GM23338 (cell line): ENCODE data around the gene PNPLA8. TPM values are rescaled to one million over a fixed set of nuclear protein-coding genes. Genes with fewer than 3 reads are reported as not detected.

Experiments
- ATAC-seq: fragments of 200-7000 bp; cut with Tn5 transposase; 3 replicates; pipeline ENCODE4 v1.9.1; 2020
- DNase-seq: peaks from one replicate; pipeline ENCODE4 v3.0.0-alpha.2; 2015; ENCODE audit warnings: low spot score
- H2AFZ ChIP-seq: fragments of 200-600 bp; sonication (generic); 2 replicates; pipeline ENCODE4 v1.8.0; 2016; ENCODE audit warnings: antibody characterized with exemption, mild to moderate bottlenecking, moderate library complexity
- H3F3A ChIP-seq: fragments of 200-600 bp; sonication (generic); replicated peaks from 2 replicates; pipeline ENCODE4 v1.8.0; 2017; ENCODE audit warnings: antibody characterized with exemption, mixed run types, low read depth
- H3K27ac ChIP-seq: fragments of 200-600 bp; sonication (generic); 2 replicates; pipeline ENCODE4 v1.6.1; 2016; ENCODE audit warnings: low read depth
- H3K27me3 ChIP-seq: fragments of 200-600 bp; sonication (generic); 2 replicates; pipeline ENCODE4 v1.8.0; 2016; ENCODE audit warnings: mild to moderate bottlenecking, mixed run types, moderate library complexity; ENCODE audit not compliant: insufficient read depth
- H3K36me3 ChIP-seq: fragments of 200-600 bp; sonication (generic); 2 replicates; pipeline ENCODE4 v1.8.0; 2016; ENCODE audit warnings: mild to moderate bottlenecking; ENCODE audit not compliant: insufficient read depth
- H3K4me1 ChIP-seq: fragments of 200-600 bp; sonication (generic); 2 replicates; pipeline ENCODE4 v1.8.0; 2016; ENCODE audit warnings: mild to moderate bottlenecking, moderate library complexity; ENCODE audit not compliant: insufficient read depth
- H3K4me2 ChIP-seq: fragments of 200-600 bp; sonication (generic); 2 replicates; pipeline ENCODE4 v1.7.1; 2017; ENCODE audit warnings: mixed run types
- H3K4me3 ChIP-seq: fragments of 200-600 bp; sonication (generic); 2 replicates; pipeline ENCODE4 v1.6.1; 2016; ENCODE audit warnings: mixed run types
- H3K79me2 ChIP-seq: fragments of 200-600 bp; sonication (generic); replicated peaks from 2 replicates; pipeline ENCODE4 v1.8.0; 2017; ENCODE audit warnings: mild to moderate bottlenecking; ENCODE audit not compliant: insufficient read depth
- H3K9me2 ChIP-seq: fragments of 200-600 bp; sonication (generic); 2 replicates; pipeline ENCODE4 v1.8.0; 2017; ENCODE audit not compliant: insufficient read depth
- H4K20me1 ChIP-seq: fragments of 200-600 bp; sonication (generic); replicated peaks from 2 replicates; pipeline ENCODE4 v1.8.0; 2017; ENCODE audit warnings: mild to moderate bottlenecking; ENCODE audit not compliant: insufficient read depth
- H3K27ac Mint-ChIP-seq: 2 replicates; pipeline ENCODE4 v1.8.0; 2020; ENCODE audit warnings: inconsistent platforms, mild to moderate bottlenecking, moderate library complexity, mixed read lengths
- H3K27me3 Mint-ChIP-seq: 3 replicates; pipeline ENCODE4 v1.8.0; 2022; ENCODE audit warnings: low read depth, mild to moderate bottlenecking, moderate library complexity, mixed read lengths, inconsistent platforms; ENCODE audit not compliant: insufficient read depth, poor library complexity
- H3K36me3 Mint-ChIP-seq: 3 replicates; pipeline ENCODE4 v1.8.0; 2021; ENCODE audit warnings: low read depth, mild to moderate bottlenecking, inconsistent platforms, moderate library complexity, mixed read lengths
- H3K4me1 Mint-ChIP-seq: 3 replicates; pipeline ENCODE4 v1.8.0; 2020; ENCODE audit warnings: mild to moderate bottlenecking, inconsistent platforms, mixed read lengths
- H3K4me3 Mint-ChIP-seq: 3 replicates; pipeline ENCODE4 v1.8.0; 2021; ENCODE audit warnings: moderate library complexity, mild to moderate bottlenecking, inconsistent platforms, mixed read lengths
- H3K9me3 Mint-ChIP-seq: 3 replicates; pipeline ENCODE4 v1.8.0; 2020; ENCODE audit warnings: moderate library complexity, mild to moderate bottlenecking, inconsistent platforms, mixed read lengths
- CREB1 ChIP-seq: fragments of 250-450 bp; sonication (Bioruptor Pico); IDR thresholded peaks from 2 replicates; pipeline ENCODE4 v1.5.0; 2020; ENCODE audit warnings: low read depth, mild to moderate bottlenecking, moderate library complexity
- CTCF ChIP-seq, 2 experiments: fragments of 200-600 bp in 1 of 2; sonication (generic) in 1 of 2; conservative IDR thresholded peaks; 2 replicates each; pipeline versions ENCODE4 v1.5.1 to v1.6.1; 2016 to 2017; ENCODE audit warnings: antibody characterized with exemption in 2 of 2, low read depth in 2 of 2, mild to moderate bottlenecking in 2 of 2, moderate library complexity in 1 of 2
- EZH2 ChIP-seq: fragments of 200-600 bp; sonication (generic); IDR thresholded peaks from one replicate; pipeline ENCODE4 v1.8.0; 2017; ENCODE audit warnings: antibody characterized with exemption, mild to moderate bottlenecking, low read depth; ENCODE audit not compliant: unreplicated experiment
- EZH2phosphoT487 ChIP-seq: fragments of 200-600 bp; sonication (generic); IDR thresholded peaks from one replicate; pipeline ENCODE4 v1.8.1; 2018; ENCODE audit warnings: antibody characterized with exemption; ENCODE audit not compliant: unreplicated experiment
- JUNB ChIP-seq: IDR thresholded peaks from one replicate; pipeline ENCODE4 v1.6.1; 2016; ENCODE audit warnings: antibody characterized with exemption; ENCODE audit not compliant: unreplicated experiment
- NANOG ChIP-seq: IDR thresholded peaks from 2 replicates; pipeline ENCODE4 v1.6.1; 2016; ENCODE audit warnings: antibody characterized with exemption, borderline replicate concordance
- POLR2AphosphoS5 ChIP-seq: IDR thresholded peaks from 2 replicates; pipeline ENCODE4 v1.6.1; 2016; ENCODE audit warnings: antibody characterized with exemption, low read depth
- STAT1 ChIP-seq: IDR thresholded peaks from one replicate; pipeline ENCODE4 v1.6.1; 2016; ENCODE audit warnings: antibody characterized with exemption; ENCODE audit not compliant: unreplicated experiment
- ZNF114 ChIP-seq: fragments of 250-450 bp; sonication (Bioruptor Pico); IDR thresholded peaks from 2 replicates; pipeline ENCODE4 v1.5.0; 2020; ENCODE audit warnings: mild to moderate bottlenecking, moderate library complexity
- ZNF331 ChIP-seq: fragments of 250-450 bp; sonication (Bioruptor Pico); IDR thresholded peaks from 2 replicates; pipeline ENCODE4 v1.5.0; 2020; ENCODE audit warnings: low read depth, mild to moderate bottlenecking, moderate library complexity
- polyA plus RNA-seq: library from polyadenylated mRNA; unstranded; fragments of >200 nt; fragmentation: Nextera tagmentation; extraction: Ambion mirVana; gene quantifications from 2 replicates; pipeline ENCODE4 v1.2.1, GENCODE V29; 2016
- total RNA-seq: library from RNA; depleted of rRNA; stranded (reverse); fragments of >200 nt; shearing (Covaris generic); gene quantifications from 2 replicates; pipeline ENCODE4 v1.2.3, GENCODE V29; 2014
- TF ChIP-seq, protein P1 (sequence below): IDR thresholded peaks from 2 replicates; pipeline ENCODE4 v1.6.1; 2016; ENCODE audit warnings: antibody characterized with exemption
- TF ChIP-seq, protein P2 (sequence below): fragments of 250-450 bp; sonication (Bioruptor Pico); IDR thresholded peaks from 2 replicates; pipeline ENCODE4 v1.5.0; 2020; ENCODE audit warnings: mild to moderate bottlenecking, moderate library complexity
- TF ChIP-seq, protein P3 (sequence below): IDR thresholded peaks from one replicate; pipeline ENCODE4 v1.6.1; 2018; ENCODE audit warnings: antibody characterized with exemption; ENCODE audit not compliant: unreplicated experiment

Gene PNPLA8
- total and polyA plus RNA-seq, 2 experiments from 2014 or later, result 12.5 to 13.6 TPM

- H3K79me2 ChIP-seq, result no peaks in the 10 kb centered on the region
- TF ChIP-seq, protein P1, sequence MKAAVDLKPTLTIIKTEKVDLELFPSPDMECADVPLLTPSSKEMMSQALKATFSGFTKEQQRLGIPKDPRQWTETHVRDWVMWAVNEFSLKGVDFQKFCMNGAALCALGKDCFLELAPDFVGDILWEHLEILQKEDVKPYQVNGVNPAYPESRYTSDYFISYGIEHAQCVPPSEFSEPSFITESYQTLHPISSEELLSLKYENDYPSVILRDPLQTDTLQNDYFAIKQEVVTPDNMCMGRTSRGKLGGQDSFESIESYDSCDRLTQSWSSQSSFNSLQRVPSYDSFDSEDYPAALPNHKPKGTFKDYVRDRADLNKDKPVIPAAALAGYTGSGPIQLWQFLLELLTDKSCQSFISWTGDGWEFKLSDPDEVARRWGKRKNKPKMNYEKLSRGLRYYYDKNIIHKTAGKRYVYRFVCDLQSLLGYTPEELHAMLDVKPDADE, result no peak
- TF ChIP-seq, protein P2, sequence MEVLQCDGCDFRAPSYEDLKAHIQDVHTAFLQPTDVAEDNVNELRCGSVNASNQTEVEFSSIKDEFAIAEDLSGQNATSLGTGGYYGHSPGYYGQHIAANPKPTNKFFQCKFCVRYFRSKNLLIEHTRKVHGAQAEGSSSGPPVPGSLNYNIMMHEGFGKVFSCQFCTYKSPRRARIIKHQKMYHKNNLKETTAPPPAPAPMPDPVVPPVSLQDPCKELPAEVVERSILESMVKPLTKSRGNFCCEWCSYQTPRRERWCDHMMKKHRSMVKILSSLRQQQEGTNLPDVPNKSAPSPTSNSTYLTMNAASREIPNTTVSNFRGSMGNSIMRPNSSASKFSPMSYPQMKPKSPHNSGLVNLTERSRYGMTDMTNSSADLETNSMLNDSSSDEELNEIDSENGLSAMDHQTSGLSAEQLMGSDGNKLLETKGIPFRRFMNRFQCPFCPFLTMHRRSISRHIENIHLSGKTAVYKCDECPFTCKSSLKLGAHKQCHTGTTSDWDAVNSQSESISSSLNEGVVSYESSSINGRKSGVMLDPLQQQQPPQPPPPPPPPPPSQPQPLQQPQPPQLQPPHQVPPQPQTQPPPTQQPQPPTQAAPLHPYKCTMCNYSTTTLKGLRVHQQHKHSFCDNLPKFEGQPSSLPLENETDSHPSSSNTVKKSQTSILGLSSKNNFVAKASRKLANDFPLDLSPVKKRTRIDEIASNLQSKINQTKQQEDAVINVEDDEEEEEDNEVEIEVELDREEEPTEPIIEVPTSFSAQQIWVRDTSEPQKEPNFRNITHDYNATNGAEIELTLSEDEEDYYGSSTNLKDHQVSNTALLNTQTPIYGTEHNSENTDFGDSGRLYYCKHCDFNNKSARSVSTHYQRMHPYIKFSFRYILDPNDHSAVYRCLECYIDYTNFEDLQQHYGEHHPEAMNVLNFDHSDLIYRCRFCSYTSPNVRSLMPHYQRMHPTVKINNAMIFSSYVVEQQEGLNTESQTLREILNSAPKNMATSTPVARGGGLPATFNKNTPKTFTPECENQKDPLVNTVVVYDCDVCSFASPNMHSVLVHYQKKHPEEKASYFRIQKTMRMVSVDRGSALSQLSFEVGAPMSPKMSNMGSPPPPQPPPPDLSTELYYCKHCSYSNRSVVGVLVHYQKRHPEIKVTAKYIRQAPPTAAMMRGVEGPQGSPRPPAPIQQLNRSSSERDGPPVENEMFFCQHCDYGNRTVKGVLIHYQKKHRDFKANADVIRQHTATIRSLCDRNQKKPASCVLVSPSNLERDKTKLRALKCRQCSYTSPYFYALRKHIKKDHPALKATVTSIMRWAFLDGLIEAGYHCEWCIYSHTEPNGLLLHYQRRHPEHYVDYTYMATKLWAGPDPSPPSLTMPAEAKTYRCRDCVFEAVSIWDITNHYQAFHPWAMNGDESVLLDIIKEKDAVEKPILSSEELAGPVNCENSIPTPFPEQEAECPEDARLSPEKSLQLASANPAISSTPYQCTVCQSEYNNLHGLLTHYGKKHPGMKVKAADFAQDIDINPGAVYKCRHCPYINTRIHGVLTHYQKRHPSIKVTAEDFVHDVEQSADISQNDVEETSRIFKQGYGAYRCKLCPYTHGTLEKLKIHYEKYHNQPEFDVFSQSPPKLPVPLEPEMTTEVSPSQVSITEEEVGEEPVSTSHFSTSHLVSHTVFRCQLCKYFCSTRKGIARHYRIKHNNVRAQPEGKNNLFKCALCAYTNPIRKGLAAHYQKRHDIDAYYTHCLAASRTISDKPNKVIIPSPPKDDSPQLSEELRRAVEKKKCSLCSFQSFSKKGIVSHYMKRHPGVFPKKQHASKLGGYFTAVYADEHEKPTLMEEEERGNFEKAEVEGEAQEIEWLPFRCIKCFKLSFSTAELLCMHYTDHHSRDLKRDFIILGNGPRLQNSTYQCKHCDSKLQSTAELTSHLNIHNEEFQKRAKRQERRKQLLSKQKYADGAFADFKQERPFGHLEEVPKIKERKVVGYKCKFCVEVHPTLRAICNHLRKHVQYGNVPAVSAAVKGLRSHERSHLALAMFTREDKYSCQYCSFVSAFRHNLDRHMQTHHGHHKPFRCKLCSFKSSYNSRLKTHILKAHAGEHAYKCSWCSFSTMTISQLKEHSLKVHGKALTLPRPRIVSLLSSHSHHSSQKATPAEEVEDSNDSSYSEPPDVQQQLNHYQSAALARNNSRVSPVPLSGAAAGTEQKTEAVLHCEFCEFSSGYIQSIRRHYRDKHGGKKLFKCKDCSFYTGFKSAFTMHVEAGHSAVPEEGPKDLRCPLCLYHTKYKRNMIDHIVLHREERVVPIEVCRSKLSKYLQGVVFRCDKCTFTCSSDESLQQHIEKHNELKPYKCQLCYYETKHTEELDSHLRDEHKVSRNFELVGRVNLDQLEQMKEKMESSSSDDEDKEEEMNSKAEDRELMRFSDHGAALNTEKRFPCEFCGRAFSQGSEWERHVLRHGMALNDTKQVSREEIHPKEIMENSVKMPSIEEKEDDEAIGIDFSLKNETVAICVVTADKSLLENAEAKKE (CRISPR knock-in tag), result no peak
- TF ChIP-seq ZNF114 (CRISPR knock-in tag), result no peak
- TF ChIP-seq EZH2, result no peak
- no peak for TF ChIP-seq EZH2phosphoT487
- no peak for TF ChIP-seq NANOG
- no peak for TF ChIP-seq CTCF (conservative IDR thresholded peaks at IDR 0.05; ENCODE audit: low read depth in 2 of 2)
- TF ChIP-seq POLR2AphosphoS5, result no peak
- TF ChIP-seq CREB1, result no peak
- TF ChIP-seq JUNB, result no peak
- TF ChIP-seq, protein P3, sequence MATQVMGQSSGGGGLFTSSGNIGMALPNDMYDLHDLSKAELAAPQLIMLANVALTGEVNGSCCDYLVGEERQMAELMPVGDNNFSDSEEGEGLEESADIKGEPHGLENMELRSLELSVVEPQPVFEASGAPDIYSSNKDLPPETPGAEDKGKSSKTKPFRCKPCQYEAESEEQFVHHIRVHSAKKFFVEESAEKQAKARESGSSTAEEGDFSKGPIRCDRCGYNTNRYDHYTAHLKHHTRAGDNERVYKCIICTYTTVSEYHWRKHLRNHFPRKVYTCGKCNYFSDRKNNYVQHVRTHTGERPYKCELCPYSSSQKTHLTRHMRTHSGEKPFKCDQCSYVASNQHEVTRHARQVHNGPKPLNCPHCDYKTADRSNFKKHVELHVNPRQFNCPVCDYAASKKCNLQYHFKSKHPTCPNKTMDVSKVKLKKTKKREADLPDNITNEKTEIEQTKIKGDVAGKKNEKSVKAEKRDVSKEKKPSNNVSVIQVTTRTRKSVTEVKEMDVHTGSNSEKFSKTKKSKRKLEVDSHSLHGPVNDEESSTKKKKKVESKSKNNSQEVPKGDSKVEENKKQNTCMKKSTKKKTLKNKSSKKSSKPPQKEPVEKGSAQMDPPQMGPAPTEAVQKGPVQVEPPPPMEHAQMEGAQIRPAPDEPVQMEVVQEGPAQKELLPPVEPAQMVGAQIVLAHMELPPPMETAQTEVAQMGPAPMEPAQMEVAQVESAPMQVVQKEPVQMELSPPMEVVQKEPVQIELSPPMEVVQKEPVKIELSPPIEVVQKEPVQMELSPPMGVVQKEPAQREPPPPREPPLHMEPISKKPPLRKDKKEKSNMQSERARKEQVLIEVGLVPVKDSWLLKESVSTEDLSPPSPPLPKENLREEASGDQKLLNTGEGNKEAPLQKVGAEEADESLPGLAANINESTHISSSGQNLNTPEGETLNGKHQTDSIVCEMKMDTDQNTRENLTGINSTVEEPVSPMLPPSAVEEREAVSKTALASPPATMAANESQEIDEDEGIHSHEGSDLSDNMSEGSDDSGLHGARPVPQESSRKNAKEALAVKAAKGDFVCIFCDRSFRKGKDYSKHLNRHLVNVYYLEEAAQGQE, result no peak
- no peak for TF ChIP-seq STAT1
- no peak for TF ChIP-seq ZNF331
- DNase-seq, result no peak
- H3K27ac ChIP-seq, result no peak overlapping the region
- no peaks in the 10 kb centered on the region for H3F3A ChIP-seq
- no peaks in the 10 kb centered on the region for H3K27me3 ChIP-seq
- H3K36me3 ChIP-seq, result no peaks in the 10 kb centered on the region
- no peak overlapping the region for H3K4me2 ChIP-seq
- Mint-ChIP-seq H3K27ac (no peak overlapping the region), H3K9me3 (no peaks in the 10 kb centered on the region), H3K36me3 (no peaks in the 10 kb centered on the region), H3K4me1 (no peaks in the 10 kb centered on the region), H3K27me3 (no peaks in the 10 kb centered on the region), H3K4me3 (no peak overlapping the region)
- no peaks in the 10 kb centered on the region for H3K9me2 ChIP-seq
- no peak overlapping the region for H3K4me3 ChIP-seq
- no peaks in the 10 kb centered on the region for H4K20me1 ChIP-seq
- ATAC-seq, result no peak
- H2AFZ ChIP-seq, result no peak overlapping the region
- H3K4me1 ChIP-seq, result no peaks in the 10 kb centered on the region
These were observed 41.8 kb downstream of the PNPLA8 start for GRCh38 chr7:108484137-108484536.
